ENCODE results near the gene CD5L. TPM values are rescaled to one million over a fixed set of nuclear protein-coding genes. Genes with fewer than 3 reads are reported as not detected.

CD5L gene
- polyA plus RNA-seq (ENCODE audit: insufficient read length) = not detected

- DNase-seq = no peak
Observed at GRCh38 chr1:157841708-157842107, at the start of gene CD5L. Gene CD5L (minus strand): TSS chr1:157841808. CDS start chr1:157841701, 107 bp downstream.

GRCh38 chr1:157882580-157882979 lies 41.0 kb upstream of the CD5L start:
- DNase-seq = no peak

- DNase-seq = no peak
Observed at GRCh38 chr1:157880621-157881020, 39.0 kb upstream of the CD5L start.

DNA sequence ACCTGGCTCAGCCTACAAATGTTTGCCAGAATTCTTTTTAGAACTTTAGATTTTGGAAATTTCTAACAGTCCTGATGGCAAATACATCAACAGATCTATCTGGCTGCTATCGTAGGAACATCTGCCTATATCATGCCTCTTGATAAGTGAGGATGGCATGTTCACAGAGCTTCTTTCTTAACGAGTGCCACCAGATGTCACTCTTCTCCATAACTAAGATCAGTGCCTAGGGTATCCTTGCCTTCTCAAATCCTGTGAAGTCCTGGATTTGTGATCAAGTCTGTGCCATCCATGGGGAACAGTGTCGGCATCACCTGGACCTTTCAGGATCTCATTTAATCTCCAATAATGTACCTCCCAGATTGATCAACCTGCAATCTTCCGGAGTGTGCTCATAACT lies 36.5 kb upstream of the CD5L start:
- DNase-seq = peak; percentile 6

DNA sequence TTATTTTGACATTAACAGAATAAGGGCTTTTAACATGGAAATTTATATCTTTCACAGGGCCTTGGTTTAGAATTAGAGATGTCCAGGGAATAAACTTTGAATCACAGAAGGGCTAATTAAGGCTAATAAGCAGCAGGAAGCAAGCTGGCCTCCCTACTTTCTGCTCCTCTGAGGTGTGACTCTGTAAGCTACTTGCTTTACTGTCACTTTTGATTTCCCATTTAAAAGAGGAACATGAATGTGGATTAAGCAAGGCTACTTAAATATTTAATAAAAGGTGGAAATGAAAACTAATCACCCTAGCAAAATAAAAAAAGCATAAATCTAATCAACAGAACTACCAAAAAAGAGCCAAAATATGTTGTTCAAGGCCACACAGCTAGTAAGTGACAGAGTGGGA lies 28.9 kb upstream of the CD5L start:
- no peak for DNase-seq

DNA sequence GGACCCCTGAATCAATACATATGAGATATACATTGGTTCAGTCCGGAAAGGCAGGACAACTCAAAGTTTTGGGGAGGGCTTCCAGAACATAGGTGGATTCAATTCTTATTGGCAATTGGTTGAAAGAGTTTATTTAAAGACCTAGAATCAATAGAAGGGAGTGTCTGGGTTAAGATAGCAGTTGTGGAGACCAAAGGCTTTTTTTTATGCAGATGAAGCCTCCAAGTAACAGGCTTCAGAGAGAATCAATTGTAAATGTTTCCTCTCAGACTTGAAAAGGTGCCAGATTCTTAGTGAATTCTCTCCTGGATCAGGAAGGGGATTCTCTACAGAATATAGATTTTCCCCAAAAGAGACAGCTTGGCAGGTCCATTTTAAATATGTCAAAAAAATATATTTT lies 27.0 kb upstream of the CD5L start:
- no peak for DNase-seq

DNA sequence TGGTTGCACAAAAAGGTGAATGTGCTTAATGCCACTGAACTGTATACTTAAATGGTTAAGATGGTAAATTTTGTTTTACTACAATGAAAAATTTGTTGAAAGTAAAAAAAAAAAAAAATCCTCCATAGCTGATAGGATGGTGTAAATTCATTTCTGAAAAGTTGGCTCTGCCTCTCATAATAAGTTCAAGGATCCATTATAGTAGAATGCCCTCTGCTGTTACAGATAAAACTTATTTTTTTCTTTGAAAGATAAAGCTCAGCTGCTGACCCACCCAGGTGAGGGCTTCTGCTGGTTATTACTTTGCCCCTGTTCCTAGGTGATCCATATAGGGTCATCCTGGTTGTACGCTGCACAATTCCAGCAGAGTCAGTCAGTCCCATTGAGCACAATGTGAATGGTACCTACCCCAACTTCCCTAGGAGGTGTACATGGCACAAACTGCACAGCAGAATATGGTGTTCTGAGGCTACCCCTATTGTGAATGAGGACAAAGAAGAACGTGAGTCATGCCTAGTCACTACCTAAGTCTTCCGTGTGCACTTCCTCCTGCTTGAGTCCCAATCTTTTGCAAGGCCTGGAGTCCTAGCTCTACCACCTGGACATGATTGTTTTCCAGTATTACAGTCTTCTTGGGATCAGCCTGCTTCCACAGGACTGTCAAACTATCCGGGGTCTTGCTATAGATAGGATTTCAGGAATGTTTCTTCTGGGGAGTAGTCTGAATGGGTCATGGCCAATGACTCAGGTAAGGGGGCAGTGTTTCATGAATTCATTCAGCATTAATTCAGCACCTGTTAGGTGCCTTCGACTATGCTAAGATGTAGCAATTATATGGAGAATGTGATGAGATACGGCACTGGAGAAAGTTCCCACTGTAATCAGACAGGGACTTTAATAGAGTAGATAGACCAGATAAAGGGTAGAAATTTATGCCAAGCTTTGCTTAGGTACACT lies 20.8 kb upstream of the CD5L start:
- no peak for DNase-seq

DNA sequence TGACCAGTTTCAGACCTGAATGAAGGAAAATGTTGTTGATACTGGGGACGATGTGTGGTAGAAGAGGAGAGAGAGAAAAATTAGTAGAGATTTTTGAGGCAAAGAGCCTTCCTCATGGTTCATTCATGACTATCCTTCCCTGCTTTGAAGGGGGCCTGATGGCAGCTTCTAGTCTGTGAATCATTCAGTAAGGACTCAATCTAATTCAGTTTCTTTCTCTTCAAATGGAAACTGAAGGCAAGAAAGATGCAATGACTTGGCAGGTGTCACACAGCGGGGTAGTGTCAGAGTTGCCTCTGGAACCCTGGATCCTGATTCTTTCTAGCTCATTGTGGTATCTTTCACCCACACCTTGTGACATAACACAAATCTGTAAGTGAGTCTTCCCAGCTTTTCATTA lies 14.9 kb upstream of the CD5L start:
- DNase-seq = no peak

DNA sequence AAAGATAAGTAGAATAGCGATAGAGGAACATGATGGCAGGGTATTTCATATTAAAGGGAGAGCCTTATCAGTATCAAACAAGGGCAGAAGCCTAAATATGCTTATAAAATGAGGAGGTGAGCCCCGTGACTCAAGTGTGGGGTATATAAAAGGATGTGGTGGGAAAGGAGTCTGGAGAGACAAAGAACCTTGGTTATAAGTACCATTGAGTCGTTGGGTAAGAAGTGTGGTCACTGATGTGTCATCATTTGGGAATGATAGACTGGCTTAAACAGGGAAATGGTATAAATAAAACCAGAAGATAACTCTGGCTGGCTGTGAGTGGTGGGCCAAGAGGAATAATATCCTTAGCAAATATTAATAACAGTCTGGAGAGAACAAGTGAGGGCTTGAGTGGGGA lies 10.9 kb upstream of the CD5L start:
- no peak for DNase-seq

DNA sequence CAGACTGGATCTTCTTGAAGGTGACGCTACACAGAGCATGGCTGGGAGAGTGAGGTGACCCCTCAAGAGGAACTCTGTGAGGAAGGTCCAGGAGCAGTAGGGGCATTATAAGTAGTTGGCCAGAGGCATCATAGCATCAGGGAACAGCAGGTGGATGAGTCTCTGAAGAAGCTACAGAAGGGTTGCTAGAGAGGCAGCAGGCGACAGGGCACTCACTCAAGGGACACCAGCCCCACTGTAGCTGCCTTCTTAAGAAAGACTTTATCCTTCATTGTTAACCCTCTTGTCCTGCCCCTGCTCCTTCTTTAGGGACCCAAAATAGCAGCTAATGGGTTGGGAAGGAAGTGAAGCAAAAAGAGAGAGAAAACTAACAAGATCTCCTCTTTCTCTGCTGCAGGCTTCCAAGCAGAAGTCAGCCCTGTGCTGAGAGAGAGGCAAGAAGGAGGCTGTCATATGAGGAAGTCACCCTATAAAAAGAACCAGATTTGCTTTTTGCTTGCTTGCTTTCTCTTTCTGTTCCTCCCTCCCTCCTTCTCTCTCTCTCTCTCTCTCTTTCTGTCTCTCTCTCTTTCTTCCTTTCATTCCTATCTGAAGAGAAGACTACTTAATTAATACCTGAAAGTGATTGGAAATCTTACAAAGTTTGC lies 7.7 kb upstream of the CD5L start:
- DNase-seq = no peak

GRCh38 chr1:157844089-157844830 lies 2.7 kb upstream of the CD5L start:
- no peak for DNase-seq

GRCh38 chr1:157842939-157843338 lies 1.3 kb upstream of the CD5L start:
- no peak for DNase-seq

DNA sequence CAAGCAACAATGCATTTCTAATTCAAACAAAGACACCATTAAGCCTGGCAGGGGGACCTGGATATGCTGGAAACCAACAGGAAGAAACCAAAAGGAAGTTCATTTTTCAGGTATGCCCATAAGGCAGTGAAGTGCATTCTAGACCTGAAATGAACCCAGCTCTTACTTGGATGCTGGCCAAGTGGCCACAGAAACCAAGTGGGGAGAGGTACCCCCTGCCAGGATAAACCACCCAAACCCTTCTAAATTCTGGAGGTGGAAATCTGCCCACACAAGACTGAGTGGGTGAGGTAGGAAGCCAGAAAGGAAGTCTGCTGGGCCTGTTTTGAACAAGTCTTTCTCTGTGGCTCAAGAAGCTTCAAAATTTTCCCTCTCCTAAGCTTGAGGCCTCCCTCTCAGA lies 2.6 kb downstream of the CD5L start:
- no peak for DNase-seq

DNA sequence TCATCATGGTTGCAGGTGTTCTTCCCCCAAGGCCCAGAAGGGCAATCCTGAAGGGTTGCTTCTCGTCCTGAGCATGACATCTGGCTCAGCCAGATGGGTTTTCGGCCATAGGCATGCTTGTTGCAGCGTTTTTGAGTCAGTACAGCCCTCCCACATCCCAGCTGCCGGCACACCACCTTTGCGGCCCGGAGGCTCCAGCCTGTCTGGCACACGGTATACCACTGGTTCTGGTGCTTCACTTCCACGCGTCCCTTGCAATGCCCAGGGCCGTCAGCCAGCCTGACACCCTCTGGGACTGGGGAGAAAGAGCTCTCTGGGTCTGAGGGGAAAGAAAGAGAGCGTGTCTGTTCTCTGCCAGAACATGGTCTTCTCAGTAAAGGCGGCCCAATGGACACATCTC lies 7.2 kb downstream of the CD5L start:
- no peak for DNase-seq

DNA sequence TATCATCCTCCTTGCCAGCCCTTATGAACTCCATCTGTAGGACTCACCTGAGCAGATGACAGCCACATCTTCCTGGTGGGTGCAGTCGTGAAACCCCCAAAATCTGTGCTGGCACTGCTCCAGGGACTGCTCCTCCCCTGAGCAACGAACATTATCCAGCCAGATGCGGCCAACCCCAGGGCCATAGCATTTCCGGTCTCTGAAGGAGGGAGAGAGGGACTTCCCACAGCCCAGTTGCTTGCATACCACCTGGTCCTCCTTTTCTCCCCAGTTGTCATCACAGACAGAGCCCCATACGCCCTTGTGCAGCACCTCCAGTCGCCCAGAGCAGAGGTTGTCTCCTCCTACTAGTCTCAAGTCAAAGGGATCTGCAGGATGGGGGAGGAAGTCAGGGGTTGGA lies 8.5 kb downstream of the CD5L start:
- no peak for DNase-seq

GRCh38 chr1:157831968-157832626 lies 9.5 kb downstream of the CD5L start:
- no peak for DNase-seq

GRCh38 chr1:157830887-157831286 lies 10.7 kb downstream of the CD5L start:
- DNase-seq = no peak

- no peak for DNase-seq
Observed at GRCh38 chr1:157829711-157830110, 11.9 kb downstream of the CD5L start.

GRCh38 chr1:157829210-157829609 lies 12.4 kb downstream of the CD5L start:
- no peak for DNase-seq

DNA sequence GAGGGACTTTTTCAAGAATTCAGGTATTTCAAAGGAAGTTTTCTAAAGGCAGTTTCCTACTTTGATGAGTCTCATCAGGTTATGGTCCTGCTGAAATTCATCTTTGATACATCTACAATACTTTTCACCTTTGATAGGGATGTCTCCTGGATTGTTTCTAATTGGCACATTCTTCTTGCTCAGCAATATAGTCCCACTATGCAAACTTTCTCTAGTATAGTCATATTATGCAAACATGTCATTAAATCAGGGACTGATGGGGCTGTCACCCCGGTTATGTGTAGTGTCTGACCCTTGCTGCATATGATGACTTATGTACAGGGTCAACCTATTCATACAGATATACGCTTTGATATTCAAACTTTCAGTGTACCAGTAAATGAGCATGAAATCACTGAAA lies 21.3 kb downstream of the CD5L start:
- no peak for DNase-seq

DNA sequence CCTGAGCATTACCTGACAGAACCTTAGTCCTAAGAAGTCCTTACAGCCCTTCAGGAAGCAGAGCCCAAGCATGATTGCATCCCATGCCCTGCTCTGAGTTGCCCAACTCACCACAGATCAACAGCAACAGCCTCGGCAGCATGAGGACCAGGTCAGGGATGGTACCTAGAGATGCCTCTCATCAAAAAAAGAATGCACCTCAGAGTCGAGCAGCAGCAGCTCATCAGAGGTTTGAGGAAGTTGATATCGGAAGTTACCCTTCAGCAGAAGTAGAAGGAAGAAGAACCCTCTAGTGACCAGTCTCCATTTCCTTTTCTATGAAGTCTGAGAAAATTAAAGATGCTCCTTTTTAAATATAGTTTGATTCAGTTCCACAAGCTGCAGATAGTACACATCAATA lies 21.7 kb downstream of the CD5L start, which contains the start of gene FCRL1:
FCRL1 (minus strand) TSS at position 225 of the 400 bp plus-strand sequence; CDS start at position 142, 83 bp downstream.
- DNase-seq = no peak

GRCh38 chr1:157819215-157819614 lies 22.4 kb downstream of the CD5L start:
- no peak for DNase-seq

DNA sequence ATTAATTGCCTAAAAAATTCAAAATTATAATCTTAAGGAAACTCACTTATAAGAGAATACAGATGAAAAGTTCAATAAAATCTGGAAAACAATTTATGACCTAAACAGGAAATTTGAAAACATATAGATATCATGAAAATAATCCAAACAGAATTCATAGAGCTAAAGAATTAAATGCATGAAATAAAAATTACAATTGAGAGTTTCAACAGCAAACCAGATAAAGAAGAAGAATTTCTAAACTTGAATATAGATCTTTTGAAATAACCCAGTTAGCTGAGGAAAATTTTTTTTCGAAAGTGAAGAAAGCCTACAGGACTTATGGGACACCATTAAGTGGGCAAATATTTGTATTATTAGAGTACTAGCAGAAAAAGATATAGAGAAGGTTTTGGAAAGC lies 28.3 kb downstream of the CD5L start:
- no peak for DNase-seq

Data from hindlimb muscle (tissue), 1 donor.